A549 (cell line): Measurements from ENCODE around the gene PRKCSH. TPM values are rescaled to one million over a fixed set of nuclear protein-coding genes. Genes with fewer than 3 reads are reported as not detected.
"Not testable (repeated sequence)": the region's sequence is repeated elsewhere in the genome, so short reads cannot be mapped to it uniquely, and the experiment has no call there.

Experiments used
- ATAC-seq, 2 experiments: fragments of 200-7000 bp in 1 of 2; fragments of >200 bp in 1 of 2; cut with Nextera tagmentation in 1 of 2; cut with Tn5 transposase in 1 of 2; 3 replicates each; pipeline versions ENCODE4 v1.8.0 to v1.9.1; 2018 to 2020; ENCODE audit warnings: mild to moderate bottlenecking in 1 of 2, moderate library complexity in 1 of 2
- CTCF ChIA-PET: fragments of 300-600 bp; sonication (Branson Sonifier 250); formaldehyde crosslinking; extraction: SDS; loops from one replicate; lab custom pipeline; 2021; ENCODE audit warnings: antibody characterized with exemption, inconsistent platforms; lab: Yijun Ruan, JAX
- POLR2A ChIA-PET: fragments of 350-600 bp; formaldehyde crosslinking; extraction: SDS; loops from one replicate; lab custom pipeline; 2021; ENCODE audit warnings: antibody characterized with exemption, inconsistent platforms; lab: Yijun Ruan, JAX
- DNase-seq, 2 experiments: peaks; one replicate each; pipeline versions ENCODE4 v3.0.0 to v3.0.0-alpha.2; 2011 to 2016; ENCODE audit warnings: low read depth in 1 of 2, low spot score in 1 of 2
- FAIRE-seq: peaks from 2 replicates; lab custom pipeline; 2011; peaks lifted over from hg19 to GRCh38; lab: Jason Lieb, UNC
- H3K27ac ChIP-seq, 2 experiments: fragments of >200 bp; sonication (Bioruptor Twin); formaldehyde crosslinking; 3 replicates each; pipeline ENCODE4 v1.5.1; 2016 to 2017
- H3K4me1 ChIP-seq: fragments of >200 bp; sonication (Bioruptor Twin); formaldehyde crosslinking; 3 replicates; pipeline ENCODE4 v1.6.1; 2016
- H3K4me2 ChIP-seq: fragments of >200 bp; sonication (Bioruptor Twin); formaldehyde crosslinking; 3 replicates; pipeline ENCODE4 v1.6.1; 2016
- H3K4me3 ChIP-seq: fragments of >200 bp; sonication (Bioruptor Twin); formaldehyde crosslinking; 3 replicates; pipeline ENCODE4 v1.5.1; 2016
- H3K9me3 ChIP-seq: fragments of >200 bp; sonication (Bioruptor Twin); formaldehyde crosslinking; 3 replicates; pipeline ENCODE4 v1.6.1; 2016
- ATOH8 ChIP-seq: fragments of 250-450 bp; sonication (Bioruptor Pico); IDR thresholded peaks from 2 replicates; pipeline ENCODE4 v1.5.0; 2020; ENCODE audit warnings: low read depth, mild to moderate bottlenecking, moderate library complexity
- CBX8 ChIP-seq: fragments of 200-600 bp; sonication (generic); IDR thresholded peaks from 2 replicates; pipeline ENCODE4 v1.6.1; 2016
- CHD4 ChIP-seq: fragments of 200-600 bp; sonication (generic); IDR thresholded peaks from 2 replicates; pipeline ENCODE4 v1.6.1; 2016; ENCODE audit warnings: antibody characterized with exemption, mild to moderate bottlenecking, borderline replicate concordance
- EHF ChIP-seq: fragments of 250-450 bp; sonication (Bioruptor Pico); IDR thresholded peaks from 2 replicates; pipeline ENCODE4 v1.5.0; 2020; ENCODE audit warnings: mild to moderate bottlenecking
- EHMT2 ChIP-seq: fragments of 200-600 bp; sonication (generic); IDR thresholded peaks from 2 replicates; pipeline ENCODE4 v1.6.1; 2016; ENCODE audit warnings: antibody characterized with exemption, low read depth, mild to moderate bottlenecking, moderate library complexity
- EP300 ChIP-seq, 2 experiments: fragments of >200 bp; sonication (Bioruptor Twin); formaldehyde crosslinking; IDR thresholded peaks; 2 replicates in 1 of 2; 3 replicates in 1 of 2; pipeline ENCODE4 v1.6.1; 2016 to 2017
- FOSL2 ChIP-seq, 2 experiments: fragments of 450-650 bp in 1 of 2; fragments of >200 bp in 1 of 2; sonication (Bioruptor Twin) in 1 of 2; formaldehyde crosslinking; IDR thresholded peaks; 2 replicates each; pipeline versions ENCODE4 v1.5.0 to v1.6.1; 2016 to 2020; ENCODE audit warnings: mild to moderate bottlenecking in 1 of 2, moderate library complexity in 1 of 2
- HOXB5 ChIP-seq: fragments of 250-450 bp; sonication (Bioruptor Pico); IDR thresholded peaks from 2 replicates; pipeline ENCODE4 v1.5.0; 2020; ENCODE audit warnings: mild to moderate bottlenecking, moderate library complexity
- KDM1A ChIP-seq: fragments of 200-600 bp; sonication (generic); IDR thresholded peaks from 2 replicates; pipeline ENCODE4 v1.6.1; 2016; ENCODE audit warnings: low read depth, mild to moderate bottlenecking
- PHF8 ChIP-seq: fragments of 200-600 bp; sonication (generic); IDR thresholded peaks from 2 replicates; pipeline ENCODE4 v1.6.1; 2016; ENCODE audit warnings: low read depth, mild to moderate bottlenecking, antibody characterized with exemption, moderate library complexity, borderline replicate concordance
- POLR2A ChIP-seq: IDR thresholded peaks from 2 replicates; pipeline ENCODE4 v1.6.1; 2012; ENCODE audit warnings: mild to moderate bottlenecking, low read length
- POLR2AphosphoS2 ChIP-seq: conservative IDR thresholded peaks from 2 replicates; pipeline ENCODE4 v1.6.1; 2012; ENCODE audit warnings: low read length, improper control_type of control experiment, inconsistent platforms
- RAD21 ChIP-seq, 2 experiments: fragments of >200 bp in 1 of 2; sonication (Bioruptor Twin) in 1 of 2; formaldehyde crosslinking in 1 of 2; IDR thresholded peaks in 1 of 2; conservative IDR thresholded peaks in 1 of 2; 2 replicates in 1 of 2; 3 replicates in 1 of 2; pipeline ENCODE4 v1.6.1; 2012 to 2018; ENCODE audit warnings: inconsistent platforms in 1 of 2
- RARB ChIP-seq: fragments of 250-450 bp; sonication (Bioruptor Pico); IDR thresholded peaks from 2 replicates; pipeline ENCODE4 v1.8.0; 2021; ENCODE audit warnings: mild to moderate bottlenecking, moderate library complexity
- RCOR1 ChIP-seq: fragments of 150-350 bp; IDR thresholded peaks from 2 replicates; pipeline ENCODE4 v1.6.1; 2014; ENCODE audit warnings: antibody characterized with exemption, low read length, low read depth
- RNF2 ChIP-seq: fragments of 200-600 bp; sonication (generic); IDR thresholded peaks from 2 replicates; pipeline ENCODE4 v1.6.1; 2016; ENCODE audit warnings: low read depth, mild to moderate bottlenecking, antibody characterized with exemption, moderate library complexity, borderline replicate concordance
- WGBS: methylation state at CpG from one replicate; pipeline ENCODE4 v1.1.6; 2017; ENCODE audit errors: missing lambda C conversion rate; 5-methylcytosine and 5-hydroxymethylcytosine counted together
- polyA plus RNA-seq, 4 experiments: library from polyadenylated mRNA; depleted of rRNA in 3 of 4; stranded (reverse); fragments of >200 nt; fragmentation: RNase III in 1 of 4; extraction: RNeasy Plus Mini Kit Qiagen cat#74134 plus additional on column Dnase treatment in 1 of 4; gene quantifications; 2 replicates in 3 of 4; 3 replicates in 1 of 4; pipeline ENCODE4 v1.2.3, GENCODE V29; 2011 to 2017
- TF ChIP-seq, protein P1 (sequence below): fragments of 450-650 bp; IDR thresholded peaks from 2 replicates; pipeline ENCODE4 v1.6.1; 2014; ENCODE audit warnings: antibody characterized with exemption

The PRKCSH gene
- polyA plus RNA-seq, 2 of the 4 experiments (the other 2 are of a cell fraction) = 75.0 to 215 TPM

- H3K4me2 ChIP-seq = no peak overlapping the region
- FAIRE-seq = no peak
- POLR2A ChIA-PET = no interaction called here
- no peak for DNase-seq
- 60% methylated on average over 3 of the region's 12 CpGs for WGBS
- no peaks in the 10 kb centered on the region for H3K9me3 ChIP-seq
- no peak overlapping the region for H3K4me3 ChIP-seq
- H3K27ac ChIP-seq = no peak overlapping the region
- TF ChIP-seq FOSL2 (IDR thresholded peaks at IDR 0.05) (no peak), FOSL2 (CRISPR knock-in tag; IDR thresholded peaks at IDR 0.05) (no peak), PHF8 (no peak), HOXB5 (CRISPR knock-in tag) (no peak), POLR2AphosphoS2 (no peak)
- no peak for ATAC-seq
- CTCF ChIA-PET = interaction anchor here (1.1 kb wide), 1 partner anchor 19 kb away, joined by 4 read pairs; no protein-coding TSS in a partner anchor
- no peaks in the 10 kb centered on the region for H3K4me1 ChIP-seq
Measured at GRCh38 chr19:11463391-11463790, 28.0 kb downstream of the PRKCSH start.

DNA sequence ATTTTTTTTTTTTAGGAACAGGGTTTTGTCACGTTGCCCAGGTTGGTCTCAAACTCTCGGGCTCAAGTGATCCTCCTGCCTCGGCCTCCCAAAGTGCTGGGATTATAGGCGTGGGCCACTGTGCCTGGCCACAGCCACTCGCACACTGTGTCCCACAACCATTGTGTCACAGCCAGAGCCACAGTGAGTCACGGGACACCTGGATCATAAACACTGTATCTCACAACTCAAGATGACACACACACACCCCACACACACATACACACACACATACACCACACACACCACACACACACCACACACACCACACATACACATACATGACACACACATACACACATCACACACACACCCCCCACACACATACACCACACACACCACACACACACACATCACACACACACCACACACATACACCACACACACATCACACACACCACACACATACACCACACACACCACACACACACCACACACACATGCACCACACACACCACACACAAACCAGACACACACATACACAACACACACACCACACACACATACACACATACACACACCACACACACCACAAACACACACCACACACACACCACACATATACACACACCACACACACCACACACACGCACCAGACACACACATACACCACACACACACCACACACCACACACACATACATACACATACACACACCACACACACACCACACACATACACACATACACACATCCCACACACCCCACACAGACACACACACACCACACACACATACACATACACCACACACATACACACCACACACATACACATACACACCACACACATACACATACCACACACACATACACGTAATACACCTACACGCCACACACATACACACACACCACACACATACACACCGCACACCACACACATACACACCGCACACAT, 29.2 kb downstream of the PRKCSH start:
- DNase-seq (no peak), FAIRE-seq (no peak), ATAC-seq (no peak)
- no peaks in the 10 kb centered on the region for H3K4me1 ChIP-seq
- WGBS = 55% methylated on average over 11 of the region's 11 CpGs
- TF ChIP-seq RNF2 = no peak
- TF ChIP-seq CBX8 = no peak
- CTCF ChIA-PET = interaction anchor here (1.1 kb wide), 1 partner anchor 18 kb away, joined by 4 read pairs; no protein-coding TSS in a partner anchor
- no peak overlapping the region for H3K4me3 ChIP-seq
- POLR2A ChIA-PET = no interaction called here
- H3K9me3 ChIP-seq = no peaks in the 10 kb centered on the region
- no peak overlapping the region for H3K27ac ChIP-seq
- H3K4me2 ChIP-seq = no peak overlapping the region

GRCh38 chr19:11465600-11465999, 30.2 kb downstream of the PRKCSH start:
- ATAC-seq = no peak
- WGBS = 13% methylated on average over 3 of the region's 8 CpGs

DNA sequence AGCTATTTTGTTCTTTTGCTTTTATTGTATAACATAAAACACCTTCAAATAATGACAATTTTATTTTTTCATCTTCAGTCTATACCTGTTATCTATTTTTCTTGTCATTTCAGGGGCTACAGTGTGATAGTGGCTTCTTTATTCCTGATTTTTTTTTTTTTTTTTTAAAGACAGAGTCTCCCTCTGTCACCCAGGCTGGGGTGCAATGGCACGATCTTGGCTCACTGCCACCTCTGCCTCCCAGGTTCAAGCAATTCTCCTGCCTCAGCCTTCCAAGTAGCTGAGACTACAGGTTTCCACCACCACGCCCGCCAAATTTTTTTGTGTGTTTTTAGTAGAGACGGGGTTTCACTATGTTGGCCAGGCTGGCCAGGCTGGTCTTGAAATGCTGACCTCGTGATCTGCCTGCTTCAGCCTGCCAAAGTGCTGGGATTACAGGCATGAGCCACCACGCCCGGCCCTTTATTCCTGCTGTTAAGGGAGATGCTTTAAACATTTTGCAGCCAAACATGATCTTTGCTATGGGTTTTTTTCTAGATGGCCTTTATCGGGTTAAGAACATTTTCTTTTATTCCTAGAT, 32.9 kb downstream of the PRKCSH start:
- 46% methylated on average over 8 of the region's 8 CpGs for WGBS
- ATAC-seq, H3K27ac ChIP-seq, FAIRE-seq, H3K4me2 ChIP-seq, POLR2A ChIA-PET, DNase-seq, H3K4me1 ChIP-seq, H3K4me3 ChIP-seq, H3K9me3 ChIP-seq: not testable (repeated sequence)
- CTCF ChIA-PET = interaction anchor here (3.4 kb wide), 1 partner anchor 14 kb away, joined by 14 read pairs; no protein-coding TSS in a partner anchor

More at GRCh38 chr19:11465600-11465999, 30.2 kb downstream of the PRKCSH start:
- Histone ChIP-seq H3K27ac (no peak overlapping the region), H3K4me2 (no peak overlapping the region), H3K4me3 (no peak overlapping the region), H3K4me1 (no peaks in the 10 kb centered on the region), H3K9me3 (no peaks in the 10 kb centered on the region)
- POLR2A ChIA-PET = no interaction called here
- DNase-seq = no peak
- TF ChIP-seq CBX8 = no peak
- no peak for TF ChIP-seq KDM1A
- TF ChIP-seq CHD4 = no peak
- no peak for TF ChIP-seq ATOH8 (CRISPR knock-in tag)
- TF ChIP-seq EHMT2 = no peak
- no peak for TF ChIP-seq EP300 (IDR thresholded peaks at IDR 0.05)
- no peak for TF ChIP-seq POLR2A
- TF ChIP-seq EHF = no peak
- no peak for TF ChIP-seq RCOR1
- TF ChIP-seq POLR2AphosphoS2 = no peak
- TF ChIP-seq, protein P1, sequence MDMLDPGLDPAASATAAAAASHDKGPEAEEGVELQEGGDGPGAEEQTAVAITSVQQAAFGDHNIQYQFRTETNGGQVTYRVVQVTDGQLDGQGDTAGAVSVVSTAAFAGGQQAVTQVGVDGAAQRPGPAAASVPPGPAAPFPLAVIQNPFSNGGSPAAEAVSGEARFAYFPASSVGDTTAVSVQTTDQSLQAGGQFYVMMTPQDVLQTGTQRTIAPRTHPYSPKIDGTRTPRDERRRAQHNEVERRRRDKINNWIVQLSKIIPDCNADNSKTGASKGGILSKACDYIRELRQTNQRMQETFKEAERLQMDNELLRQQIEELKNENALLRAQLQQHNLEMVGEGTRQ = no peak
- no peak for TF ChIP-seq RAD21 (conservative IDR thresholded peaks at IDR 0.05 in 1 of 2, IDR thresholded peaks at IDR 0.05 in 1 of 2)
- TF ChIP-seq FOSL2 (IDR thresholded peaks at IDR 0.05) = no peak
- no peak for TF ChIP-seq FOSL2 (CRISPR knock-in tag; IDR thresholded peaks at IDR 0.05)
- TF ChIP-seq RARB (CRISPR knock-in tag) = no peak
- no peak for FAIRE-seq
- CTCF ChIA-PET = no interaction called here
